Heart right ventricle (tissue), 16 donors: ENCODE results near the gene DPYSL3. TPM values are rescaled to one million over a fixed set of nuclear protein-coding genes. Genes with fewer than 3 reads are reported as not detected.
A peak's percentile ranks its signal among the peaks of the same experiment; 100 is the strongest.

Source experiments
- ATAC-seq, 8 donors: fragments of 200-7000 bp; cut with Tn5 transposase; one replicate each; pipeline ENCODE4 v1.9.1; 2020; ENCODE audit warnings: mild to moderate bottlenecking in 8 of 8, moderate library complexity in 8 of 8, moderate number of reproducible peaks in 1 of 8
- DNase-seq, 2 donors: peaks; one replicate each; pipeline ENCODE4 v3.0.0-alpha.2; 2020
- H3K27ac ChIP-seq, 10 donors: fragments of 200-600 bp; sonication (generic) in 2 of 10; one replicate each; pipeline versions ENCODE4 v1.5.0 to v1.8.0; 2020 to 2022; ENCODE audit warnings: mild to moderate bottlenecking in 3 of 10
- H3K27me3 ChIP-seq, 7 donors: fragments of 200-600 bp; one replicate each; pipeline ENCODE4 v1.8.0; 2021 to 2022; ENCODE audit warnings: mild to moderate bottlenecking in 2 of 7
- H3K36me3 ChIP-seq, 9 donors: fragments of 200-600 bp; sonication (generic) in 1 of 9; one replicate each; pipeline versions ENCODE4 v1.5.0 to v1.8.0; 2020 to 2022; ENCODE audit warnings: mild to moderate bottlenecking in 2 of 9
- H3K4me1 ChIP-seq, 9 donors: fragments of 200-600 bp; sonication (generic) in 1 of 9; one replicate each; pipeline versions ENCODE4 v1.5.0 to v1.8.0; 2020 to 2022; ENCODE audit warnings: mild to moderate bottlenecking in 4 of 9
- H3K4me3 ChIP-seq, 10 donors: fragments of 200-600 bp; sonication (generic) in 2 of 10; one replicate each; pipeline versions ENCODE4 v1.5.0 to v1.8.0; 2020 to 2022; ENCODE audit warnings: mild to moderate bottlenecking in 7 of 10, moderate library complexity in 2 of 10
- H3K9me3 ChIP-seq, 11 donors: fragments of 200-600 bp in 10 of 11; sonication (generic) in 2 of 11; one replicate each; pipeline versions ENCODE4 v1.5.0 to v1.8.0; 2013 to 2022; ENCODE audit warnings: mild to moderate bottlenecking in 2 of 11, control low read depth in 1 of 11, moderate library complexity in 1 of 11
- WGBS, 2 donors: extraction: QIAGEN DNeasy Blood & Tissue Kit; methylation state at CpG; one replicate each; pipeline ENCODE4 v1.1.7; 2013; ENCODE audit warnings: inconsistent platforms in 1 of 2; 5-methylcytosine and 5-hydroxymethylcytosine counted together
- intact Hi-C, 10 donors: fragments of 100-400 bp; cut with DNase I; formaldehyde crosslinking; loops; one replicate each; pipeline versions ENCODE4 v1.11.1 to v1.14.2; 2022
- polyA plus RNA-seq, 2 donors: library from polyadenylated mRNA; stranded (reverse); fragments of 200-250 nt; gene quantifications; one replicate each; pipeline ENCODE4 v1.2.3, GENCODE V29; 2013
- total RNA-seq, 10 donors: library from RNA; stranded (reverse); fragmentation: NEBNext Ultra II Directional in 3 of 10; extraction: Animal tissue kit (Norgen Biotek cat#: 25700) in 3 of 10; gene quantifications; one replicate each; pipeline versions ENCODE4 v1.2.1 to v1.2.4, GENCODE V29; 2021 to 2023
- TF ChIP-seq, protein P1 (sequence below), 9 donors: fragments of 200-600 bp; sonication (generic) in 2 of 9; IDR thresholded peaks; one replicate each; pipeline versions ENCODE4 v1.5.0 to v1.8.0; 2021 to 2022; ENCODE audit warnings: antibody characterized with exemption in 9 of 9, mild to moderate bottlenecking in 5 of 9, moderate library complexity in 1 of 9
- donor health status: Arrhythmogenic right ventricular cardiomyopathy.
- donor health status: ischemic (EF 13 %, LVEDD 7.1; RV severe dilation, severe dysfunction).
- donor health status: healthy with polysubstance abuse.
- donor health status: DM: no; HTN: yes; CAD: no.
- donor health status: DM: no; HTN: no; CAD: no.
- donor health status: ischemic (EF 25% LVEDD 6.9; RV normal size, moderate dysfunction).
- donor health status: ischemic (EF 25% LVEDD 5.7; RV mildly dilated, moderate dysfunction).
- donor health status: healthy.
- donor health status: DM: yes; HTN: yes; CAD: no.
- donor health status: Ischemic cardiomyopathy.
- donor health status: ischemic (EF 35%, LVEDD 5.7; RV mildly dilated, moderate dysfunction).
- donor health status: nonischemic (EF 11% LVEDD 7.7; RV severe dilation, severe dysfunction).
- donor health status: DM: yes; HTN: yes; CAD: no.
- donor health status: PGD.
- donor health status: ischemic (EF 29% LVEDD 5.4; RV normal size, mild dysfunction).
- donor health status: nonischemic (EF 23%, LVEDD 6.1; RV moderate dilation, normal function).

The DPYSL3 gene
- total and polyA plus RNA-seq, 12 donors = 15.2 to 27.4 (median 20.3) TPM

DNA sequence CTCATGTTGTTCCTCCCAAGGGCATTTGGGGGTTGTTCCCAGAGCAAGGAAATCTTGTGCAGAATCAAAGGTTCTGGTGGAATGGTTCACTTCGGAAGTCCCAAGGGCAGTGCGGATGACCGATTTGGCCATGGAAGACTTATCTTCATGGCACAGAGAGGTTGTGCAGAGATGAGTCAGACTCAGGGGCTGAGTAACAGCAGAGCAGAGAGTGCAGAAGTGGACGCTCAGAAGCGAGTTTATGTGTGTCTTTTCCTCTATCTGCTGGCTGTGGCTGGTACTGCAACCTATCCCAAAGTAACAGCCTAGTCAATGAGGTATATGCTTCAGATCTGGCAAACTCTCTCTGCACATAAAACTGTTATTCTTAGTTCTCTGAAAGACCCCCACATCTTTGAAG lies 118.1 kb downstream of the DPYSL3 start:
- peaks cover 0 to 8% (median 0%) of the 10 kb centered on the region in 9 donors for H3K4me1 ChIP-seq
- DNase-seq (peak in 1 of 2 donors; percentile 16), ATAC-seq (peak; percentile 39 to 85 (median 67))
- H3K9me3 ChIP-seq = no peaks in the 10 kb centered on the region
- 57 to 60% methylated on average over 5 of the region's 5 CpGs for WGBS, 2 donors
- TF ChIP-seq, protein P1, sequence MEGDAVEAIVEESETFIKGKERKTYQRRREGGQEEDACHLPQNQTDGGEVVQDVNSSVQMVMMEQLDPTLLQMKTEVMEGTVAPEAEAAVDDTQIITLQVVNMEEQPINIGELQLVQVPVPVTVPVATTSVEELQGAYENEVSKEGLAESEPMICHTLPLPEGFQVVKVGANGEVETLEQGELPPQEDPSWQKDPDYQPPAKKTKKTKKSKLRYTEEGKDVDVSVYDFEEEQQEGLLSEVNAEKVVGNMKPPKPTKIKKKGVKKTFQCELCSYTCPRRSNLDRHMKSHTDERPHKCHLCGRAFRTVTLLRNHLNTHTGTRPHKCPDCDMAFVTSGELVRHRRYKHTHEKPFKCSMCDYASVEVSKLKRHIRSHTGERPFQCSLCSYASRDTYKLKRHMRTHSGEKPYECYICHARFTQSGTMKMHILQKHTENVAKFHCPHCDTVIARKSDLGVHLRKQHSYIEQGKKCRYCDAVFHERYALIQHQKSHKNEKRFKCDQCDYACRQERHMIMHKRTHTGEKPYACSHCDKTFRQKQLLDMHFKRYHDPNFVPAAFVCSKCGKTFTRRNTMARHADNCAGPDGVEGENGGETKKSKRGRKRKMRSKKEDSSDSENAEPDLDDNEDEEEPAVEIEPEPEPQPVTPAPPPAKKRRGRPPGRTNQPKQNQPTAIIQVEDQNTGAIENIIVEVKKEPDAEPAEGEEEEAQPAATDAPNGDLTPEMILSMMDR (IDR thresholded peaks at IDR 0.05) = peak in 8 of 9 donors; percentile 24 to 52 (median 48)
- intact Hi-C loops = loop anchor here in 3 of 10 donors (10.0 kb wide), 1 partner anchor 183 kb away; no protein-coding TSS in a partner anchor
- H3K27ac ChIP-seq = no peak overlapping the region
- H3K36me3 ChIP-seq = peaks cover 0 to 57% (median 5%) of the 10 kb centered on the region in 9 donors
- no peaks in the 10 kb centered on the region for H3K27me3 ChIP-seq
- H3K4me3 ChIP-seq = no peak overlapping the region

DNA sequence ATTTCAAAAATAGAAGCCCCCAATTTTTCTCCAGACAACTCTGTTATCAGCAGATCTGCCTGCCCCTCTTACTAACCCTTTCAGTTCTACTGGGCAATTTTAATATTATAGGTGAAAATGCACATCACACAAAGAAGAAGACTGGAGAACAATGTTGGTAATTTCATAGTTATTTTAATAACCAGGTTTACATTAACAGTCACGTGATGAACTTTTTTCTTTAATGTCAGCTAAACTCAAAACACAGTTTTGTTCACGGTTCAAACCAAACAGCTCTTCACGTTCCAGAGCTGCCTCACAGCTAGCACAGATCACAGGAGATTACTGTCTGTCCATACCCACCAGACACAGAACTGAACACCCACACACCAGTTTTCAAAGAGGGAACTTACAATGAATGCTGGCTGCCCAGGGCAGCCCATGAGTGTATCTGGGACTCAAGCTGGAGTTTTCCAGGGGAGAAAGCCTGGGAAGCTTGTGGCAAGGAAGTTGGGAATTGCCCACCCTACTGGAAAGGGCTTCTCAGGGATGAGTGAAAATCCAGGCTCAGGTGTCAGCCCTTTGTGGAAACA lies 119.1 kb downstream of the DPYSL3 start:
- H3K9me3 ChIP-seq = no peaks in the 10 kb centered on the region
- DNase-seq (no peak), ATAC-seq (no peak)
- H3K36me3 ChIP-seq = peaks cover 0 to 47% (median 5%) of the 10 kb centered on the region in 9 donors
- peaks cover 0 to 3% (median 0%) of the 10 kb centered on the region in 9 donors for H3K4me1 ChIP-seq
- no peaks in the 10 kb centered on the region for H3K27me3 ChIP-seq
- no peak overlapping the region for H3K27ac ChIP-seq
- 86 to 89% methylated on average over 3 of the region's 3 CpGs for WGBS, 2 donors
- intact Hi-C loops = loop anchor here in 3 of 10 donors (10.0 kb wide), 1 partner anchor 184 kb away; no protein-coding TSS in a partner anchor
- no peak overlapping the region for H3K4me3 ChIP-seq
- TF ChIP-seq, protein P1 (IDR thresholded peaks at IDR 0.05) = no peak

DNA sequence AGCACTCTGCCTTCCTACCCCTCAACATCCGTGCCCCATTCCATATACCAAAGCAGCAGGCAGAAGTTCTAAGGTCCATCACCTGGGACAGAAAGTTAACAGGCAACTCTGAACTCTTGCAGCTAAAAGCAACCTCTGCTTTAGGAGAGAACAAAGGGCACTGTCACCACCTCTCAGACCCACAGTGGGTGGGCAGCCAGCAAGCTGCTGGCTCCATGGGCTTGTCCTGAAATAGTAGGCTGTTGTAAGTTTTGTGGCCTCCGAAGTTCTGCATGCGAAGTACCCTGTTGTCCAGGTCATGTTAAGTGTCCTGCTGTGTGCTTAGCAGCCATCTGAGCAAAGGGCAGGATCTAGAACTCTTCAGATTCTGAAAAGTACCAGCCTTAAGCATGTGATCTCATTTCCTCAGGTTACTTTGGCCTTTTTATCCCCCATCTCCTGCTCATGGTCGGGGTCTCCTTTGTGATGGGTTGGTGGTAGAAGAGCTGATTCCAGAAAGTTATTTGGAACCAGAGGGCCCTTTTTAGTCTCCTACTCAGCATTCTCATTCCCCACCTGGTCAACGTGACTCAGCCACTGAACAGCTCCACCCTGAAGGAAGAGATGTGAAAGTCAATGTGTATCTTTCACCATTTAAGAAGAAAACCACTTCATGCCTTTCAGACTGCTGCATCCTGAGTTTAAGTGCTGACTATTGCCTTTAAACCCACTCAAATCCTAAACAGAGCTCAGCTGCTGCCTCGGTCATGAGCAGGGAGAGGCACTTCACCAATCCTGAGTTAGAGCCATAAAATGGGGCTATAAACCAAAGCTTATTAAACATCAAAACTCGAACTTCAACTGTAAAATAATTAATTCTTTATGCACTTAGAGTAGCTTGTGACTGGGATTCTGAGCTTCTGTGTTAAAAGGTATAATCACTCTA lies 121.4 kb downstream of the DPYSL3 start:
- no peak overlapping the region for H3K27ac ChIP-seq
- 75% methylated on average over 7 of the region's 7 CpGs for WGBS, 2 donors

DNA sequence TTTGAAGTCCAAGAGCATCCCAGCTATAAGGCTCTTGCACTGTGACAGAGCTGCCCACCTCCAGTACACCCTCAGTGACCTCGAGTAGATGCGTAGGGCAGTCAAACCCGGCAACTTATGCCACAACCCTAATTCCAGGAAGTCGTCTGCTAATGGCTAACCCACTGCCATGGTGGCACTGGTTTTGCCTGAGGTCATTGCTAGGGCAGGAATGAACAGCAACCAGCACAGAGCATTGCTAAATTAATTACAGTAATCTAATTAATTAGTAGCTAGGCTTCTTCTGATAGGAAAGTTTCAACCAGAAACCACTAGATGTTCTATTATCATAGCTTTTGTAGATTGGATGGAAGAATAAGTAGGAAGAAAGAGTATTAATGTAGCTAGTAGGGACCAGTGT lies 122.8 kb downstream of the DPYSL3 start:
- WGBS, 2 donors = 79 to 83% methylated on average over 4 of the region's 4 CpGs
- Histone ChIP-seq H3K36me3 (peaks cover 0 to 12% (median 0%) of the 10 kb centered on the region in 9 donors), H3K27me3 (no peaks in the 10 kb centered on the region), H3K4me1 (peaks cover 0 to 2% (median 0%) of the 10 kb centered on the region in 9 donors), H3K4me3 (no peak overlapping the region), H3K9me3 (no peaks in the 10 kb centered on the region), H3K27ac (no peak overlapping the region)
- intact Hi-C loops = loop anchor here in 1 of 10 donors (10.0 kb wide), 1 partner anchor 178 kb away; no protein-coding TSS in a partner anchor
- DNase-seq (no peak), ATAC-seq (no peak)
- TF ChIP-seq, protein P1 (IDR thresholded peaks at IDR 0.05) = no peak

More for the DNA sequence above, 121.4 kb downstream of the DPYSL3 start:
- TF ChIP-seq, protein P1 (IDR thresholded peaks at IDR 0.05) = no peak
- DNase-seq (no peak), ATAC-seq (no peak)
- Histone ChIP-seq H3K4me3 (no peak overlapping the region), H3K36me3 (peaks cover 0 to 24% (median 5%) of the 10 kb centered on the region in 9 donors), H3K4me1 (peaks cover 0 to 3% (median 0%) of the 10 kb centered on the region in 9 donors), H3K27me3 (no peaks in the 10 kb centered on the region), H3K9me3 (no peaks in the 10 kb centered on the region)
- intact Hi-C loops = loop anchor here in 1 of 10 donors (10.0 kb wide), 1 partner anchor 176 kb away; no protein-coding TSS in a partner anchor
